Thyroid gland (tissue), 4 donors: Measurements from ENCODE around the gene F3.

Experiments
- CTCF ChIP-seq, 6 experiments: fragments of 200-600 bp in 3 of 6; fragments of 450-650 bp in 3 of 6; sonication (generic) in 3 of 6; IDR thresholded peaks; one replicate each; pipeline ENCODE4 v1.5.1; 2016 to 2019; ENCODE audit warnings: antibody characterized with exemption in 6 of 6, mild to moderate bottlenecking in 2 of 6, inconsistent platforms in 1 of 6, moderate library complexity in 1 of 6
- POLR2A ChIP-seq, 2 donors: fragments of 450-650 bp; IDR thresholded peaks; one replicate each; pipeline ENCODE4 v1.6.1; 2017; ENCODE audit warnings: antibody characterized with exemption in 2 of 2, mild to moderate bottlenecking in 2 of 2, moderate library complexity in 1 of 2

GRCh38 chr1:94572780-94573179 lies 31.2 kb upstream of the F3 start:
- TF ChIP-seq CTCF (IDR thresholded peaks at IDR 0.05): no peak
- no peak for TF ChIP-seq POLR2A (IDR thresholded peaks at IDR 0.05)
